ENCODE results near the gene RABEPK. TPM values are rescaled to one million over a fixed set of nuclear protein-coding genes. Genes with fewer than 3 reads are reported as not detected.

RABEPK gene
- total and polyA plus RNA-seq, 2 donors from 2014 or later = 12.6 to 24.8 TPM

DNA sequence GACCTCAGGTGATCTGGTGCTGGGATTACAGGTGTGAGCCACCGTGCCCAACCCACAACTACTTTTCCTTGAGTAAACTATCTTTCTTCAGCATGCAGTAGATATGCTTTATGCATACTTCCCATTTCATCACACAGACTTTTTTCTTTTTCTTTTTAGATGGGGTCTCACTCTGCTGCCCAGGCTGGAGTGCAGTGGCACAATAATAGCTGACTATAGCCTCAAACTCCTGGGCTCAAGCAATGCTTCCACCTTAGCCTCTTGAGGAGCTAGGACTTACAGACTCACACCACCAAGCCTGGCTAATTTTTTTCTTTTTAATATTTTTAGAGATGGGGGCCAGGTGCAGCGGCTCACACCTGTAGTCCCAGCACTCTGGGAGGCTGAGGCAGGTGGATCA lies 33.6 kb upstream of the RABEPK start:
- FAIRE-seq (no peak), DNase-seq (no peak)
- Histone ChIP-seq H3K9ac (ENCODE audit: low read length in 3 of 3) (no peak overlapping the region), H3K9me3 (ENCODE audit: control insufficient read depth in 2 of 3, insufficient read depth in 1 of 3, low read length in 3 of 3) (no peaks in the 10 kb centered on the region), H3K4me1 (ENCODE audit: control insufficient read depth in 2 of 3, insufficient read depth in 2 of 3, low read depth in 1 of 3, low read length in 3 of 3) (peaks cover 0 to under 1% (median 0%) of the 10 kb centered on the region in 3 donors), H3K36me3 (ENCODE audit: control insufficient read depth in 2 of 3, insufficient read depth in 3 of 3, low read length in 3 of 3) (peaks cover 0 to 4% (median 3%) of the 10 kb centered on the region in 3 donors), H3K4me3 (ENCODE audit: low read length in 3 of 3) (no peak overlapping the region), H3K27me3 (ENCODE audit: control insufficient read depth, insufficient read depth, low read length) (no peaks in the 10 kb centered on the region), H3K27ac (ENCODE audit: low read depth in 2 of 2, low read length in 2 of 2) (no peak overlapping the region)
- intact Hi-C loops (cut with DNase I) = no loop called here
- no peak for TF ChIP-seq CTCF (IDR thresholded peaks at IDR 0.05; ENCODE audit: borderline replicate concordance, extremely low read depth, insufficient read depth)

GRCh38 chr9:125169895-125170294 lies 30.4 kb upstream of the RABEPK start:
- no peak for TF ChIP-seq CTCF (IDR thresholded peaks at IDR 0.05; ENCODE audit: borderline replicate concordance, extremely low read depth, insufficient read depth)
- Histone ChIP-seq H3K9me3 (ENCODE audit: control insufficient read depth in 2 of 3, insufficient read depth in 1 of 3, low read length in 3 of 3) (no peaks in the 10 kb centered on the region), H3K36me3 (ENCODE audit: control insufficient read depth in 2 of 3, insufficient read depth in 3 of 3, low read length in 3 of 3) (peaks cover 0 to 4% (median 3%) of the 10 kb centered on the region in 3 donors), H3K27ac (ENCODE audit: low read depth in 2 of 2, low read length in 2 of 2) (no peak overlapping the region), H3K9ac (ENCODE audit: low read length in 3 of 3) (no peak overlapping the region), H3K4me1 (ENCODE audit: control insufficient read depth in 2 of 3, insufficient read depth in 2 of 3, low read depth in 1 of 3, low read length in 3 of 3) (peaks cover 0 to 4% (median 0%) of the 10 kb centered on the region in 3 donors), H3K4me3 (ENCODE audit: low read length in 3 of 3) (no peak overlapping the region), H3K27me3 (ENCODE audit: control insufficient read depth, insufficient read depth, low read length) (no peaks in the 10 kb centered on the region)
- FAIRE-seq (no peak), DNase-seq (no peak)
- intact Hi-C loops (cut with DNase I) = no loop called here

DNA sequence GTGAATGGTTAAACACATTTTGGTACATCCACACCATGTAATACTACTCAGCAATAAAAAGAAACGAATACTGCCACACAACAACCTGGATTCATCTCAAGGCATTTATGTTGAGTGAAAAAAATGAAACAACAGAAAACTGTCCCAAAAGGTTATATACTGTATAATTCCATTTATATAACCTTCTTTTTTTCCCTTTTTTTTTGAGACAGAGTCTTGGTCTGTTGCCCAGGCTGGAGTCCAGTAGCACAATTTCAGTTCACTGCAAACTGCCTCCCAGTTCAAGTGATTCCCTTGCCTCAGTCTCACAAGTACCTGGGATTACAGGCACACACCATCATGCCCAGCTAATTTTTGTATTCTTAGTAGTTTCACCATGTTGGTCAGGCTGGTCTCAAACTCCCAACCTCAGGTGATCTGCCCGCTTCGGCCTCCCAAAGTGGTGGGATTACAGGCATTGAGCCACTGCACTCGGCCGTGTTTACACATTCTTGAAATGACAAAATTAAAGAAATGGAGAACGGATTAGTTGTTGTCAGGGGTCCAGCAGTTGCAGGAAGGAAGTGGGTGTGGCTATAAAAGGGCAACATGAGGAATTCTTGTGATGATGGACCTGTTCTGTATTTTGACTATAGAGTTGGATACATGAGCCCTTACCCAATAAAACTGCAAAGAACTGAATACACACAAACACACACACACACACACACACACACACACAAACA lies 28.1 kb upstream of the RABEPK start:
- no peak overlapping the region for H3K27ac ChIP-seq (ENCODE audit: low read depth in 2 of 2, low read length in 2 of 2)
- peaks cover 0 to 4% (median 0%) of the 10 kb centered on the region in 3 donors for H3K4me1 ChIP-seq (ENCODE audit: control insufficient read depth in 2 of 3, insufficient read depth in 2 of 3, low read depth in 1 of 3, low read length in 3 of 3)
- no peak for TF ChIP-seq CTCF (IDR thresholded peaks at IDR 0.05; ENCODE audit: borderline replicate concordance, extremely low read depth, insufficient read depth)
- intact Hi-C loops (cut with DNase I) = no loop called here
- H3K9me3 ChIP-seq (ENCODE audit: control insufficient read depth in 2 of 3, insufficient read depth in 1 of 3, low read length in 3 of 3) = no peaks in the 10 kb centered on the region
- no peak for FAIRE-seq
- peaks cover 0 to 4% (median 3%) of the 10 kb centered on the region in 3 donors for H3K36me3 ChIP-seq (ENCODE audit: control insufficient read depth in 2 of 3, insufficient read depth in 3 of 3, low read length in 3 of 3)
- no peaks in the 10 kb centered on the region for H3K27me3 ChIP-seq (ENCODE audit: control insufficient read depth, insufficient read depth, low read length)
- no peak overlapping the region for H3K9ac ChIP-seq (ENCODE audit: low read length in 3 of 3)
- no peak overlapping the region for H3K4me3 ChIP-seq (ENCODE audit: low read length in 3 of 3)
- peak in 1 of 5 donors; percentile 22 for DNase-seq

All from kidney (tissue), 14 donors.